RPMI7951 (cell line): ENCODE measurements around the gene ATP6V0E1. TPM values are rescaled to one million over a fixed set of nuclear protein-coding genes. Genes with fewer than 3 reads are reported as not detected.
"Not testable (repeated sequence)": the region's sequence is repeated elsewhere in the genome, so short reads cannot be mapped to it uniquely, and the experiment has no call there.

Source experiments
- DNase-seq: peaks from one replicate; pipeline ENCODE4 v3.0.0-alpha.2; 2012; ENCODE audit warnings: low read depth
- total RNA-seq: library from RNA; depleted of rRNA; stranded (reverse); fragments of >200 nt; shearing (Covaris generic); gene quantifications from 2 replicates; pipeline ENCODE4 v1.2.3, GENCODE V29; 2014

ATP6V0E1 gene
- total RNA-seq, 1 experiment from 2014 or later, result 115 TPM

GRCh38 chr5:173003360-173003759 is 19.8 kb downstream of the ATP6V0E1 start:
- DNase-seq, result no peak

DNA sequence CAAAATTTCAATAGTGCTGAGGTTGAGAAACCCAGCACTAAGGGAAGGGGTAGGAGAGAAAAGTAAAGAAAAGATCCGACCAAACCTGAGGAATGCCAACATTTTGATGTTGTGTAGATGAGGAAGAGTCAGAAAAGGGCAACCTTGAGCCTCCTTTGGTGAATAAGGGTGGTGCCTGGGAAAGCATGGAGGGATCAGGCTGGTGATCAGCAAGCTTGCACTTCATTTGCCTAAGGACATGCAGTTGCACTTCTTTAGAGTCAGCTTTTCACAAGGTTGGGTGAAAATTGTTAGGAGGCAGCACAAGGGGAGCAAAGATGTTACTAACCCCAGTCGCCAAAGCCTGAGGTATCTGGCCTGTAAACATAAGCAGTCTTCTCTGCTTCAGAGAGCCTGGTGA is 20.4 kb downstream of the ATP6V0E1 start:
- no peak for DNase-seq

GRCh38 chr5:173004447-173004846 is 20.9 kb downstream of the ATP6V0E1 start:
- no peak for DNase-seq

DNA sequence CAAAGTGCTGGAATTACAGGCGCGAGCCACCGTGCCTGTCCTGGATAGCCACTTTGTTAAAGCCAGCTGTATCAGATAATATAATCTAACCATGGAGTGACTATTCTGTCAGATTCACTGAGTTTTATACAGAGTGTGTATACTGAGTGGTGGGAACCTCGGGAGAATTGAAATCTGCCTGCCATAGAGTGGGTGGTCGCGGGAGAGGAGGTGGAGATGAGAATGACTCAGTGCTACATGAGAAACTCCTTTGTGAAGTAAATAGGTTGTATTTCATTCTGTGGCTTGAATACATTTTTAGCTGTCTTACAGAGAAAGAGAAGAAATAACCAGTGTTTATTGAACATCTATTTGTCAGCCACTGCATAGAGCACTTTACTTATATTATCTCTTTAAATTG is 26.4 kb downstream of the ATP6V0E1 start:
- peak; percentile 7 for DNase-seq

GRCh38 chr5:173010547-173011464 is 27.2 kb downstream of the ATP6V0E1 start:
- peak; percentile 16 for DNase-seq

- no peak for DNase-seq
Measured at GRCh38 chr5:173011566-173011965, 28.0 kb downstream of the ATP6V0E1 start.

DNA sequence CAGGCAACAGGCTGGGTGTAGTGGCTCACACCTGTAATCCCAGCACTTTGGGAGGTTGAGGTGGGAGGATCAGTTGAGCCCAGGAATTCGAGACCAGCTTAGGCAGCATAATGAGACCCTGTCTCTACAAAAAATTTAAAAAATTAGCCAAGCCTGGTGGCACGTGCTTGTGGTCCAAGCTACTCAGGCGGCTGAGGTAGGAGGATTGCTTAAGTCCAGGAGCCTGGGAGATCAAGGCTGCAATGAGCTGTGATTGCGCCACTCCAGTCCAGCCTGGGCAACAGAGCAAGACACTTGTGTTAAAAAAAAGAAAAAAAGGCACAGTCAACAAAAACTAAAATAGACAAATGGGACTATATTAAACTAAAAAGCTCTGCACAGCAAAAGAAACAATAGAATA is 29.3 kb downstream of the ATP6V0E1 start:
- DNase-seq, result no peak

DNA sequence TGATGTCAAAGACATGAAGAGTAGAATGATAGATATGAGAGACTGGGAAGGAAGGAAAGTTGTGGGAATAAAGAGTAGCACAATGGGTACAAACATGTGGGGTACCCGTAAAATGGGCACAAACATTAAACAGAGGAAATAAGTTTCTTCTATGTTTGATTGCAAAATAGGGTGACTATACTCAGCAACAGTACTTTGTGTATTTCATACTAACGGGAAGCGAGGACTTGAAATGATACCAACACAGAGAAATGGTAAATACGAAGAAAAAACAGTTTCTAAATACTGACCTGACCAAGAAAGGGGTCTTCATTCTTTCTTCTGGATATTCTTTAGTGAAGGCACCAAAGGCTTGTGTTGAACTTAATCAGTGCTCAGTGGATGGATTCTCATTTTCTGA is 31.1 kb downstream of the ATP6V0E1 start:
- no peak for DNase-seq

DNA sequence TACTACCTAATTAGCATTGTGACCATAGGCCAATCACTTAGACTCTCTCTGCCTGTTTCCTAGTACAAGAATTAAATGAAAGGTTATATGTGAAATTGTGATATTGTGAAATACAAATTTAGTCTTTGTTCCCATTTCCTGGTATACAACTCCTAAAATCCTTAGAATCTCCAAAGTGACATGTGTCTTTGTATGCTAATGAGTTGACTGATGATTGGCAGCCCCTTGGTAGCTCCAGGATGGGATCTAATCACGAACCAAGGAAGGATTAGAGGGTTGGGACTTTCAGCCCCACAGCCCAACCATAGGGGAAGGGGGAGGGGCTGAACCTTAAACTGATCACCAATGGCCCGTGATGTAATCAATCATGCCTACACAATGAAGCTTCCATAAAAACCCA is 31.6 kb downstream of the ATP6V0E1 start:
- DNase-seq, result no peak

- no peak for DNase-seq
Measured at GRCh38 chr5:173015598-173016455, 32.3 kb downstream of the ATP6V0E1 start.

DNA sequence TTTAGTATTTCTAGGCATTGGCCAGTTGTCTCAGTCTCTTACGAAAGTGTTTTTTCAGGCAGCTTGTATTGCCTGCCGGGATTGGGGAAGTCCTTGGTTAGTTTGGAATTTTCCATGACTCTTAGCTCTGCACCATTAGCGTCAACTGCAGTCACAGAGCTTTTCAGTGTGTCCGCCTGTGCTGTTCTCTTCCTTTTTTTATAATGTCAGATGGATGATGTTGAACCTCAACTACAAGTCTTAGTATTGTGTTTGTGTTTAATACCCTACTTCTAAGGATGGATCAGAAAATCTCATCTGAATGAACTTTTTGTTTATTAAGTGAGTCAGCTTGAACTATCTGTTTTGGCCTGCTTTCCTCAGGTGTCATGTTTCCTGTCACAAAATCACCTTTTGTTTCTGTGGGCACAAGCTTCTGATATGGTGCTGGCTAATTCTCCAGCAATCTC is 33.1 kb downstream of the ATP6V0E1 start:
- DNase-seq, result peak; percentile 61

DNA sequence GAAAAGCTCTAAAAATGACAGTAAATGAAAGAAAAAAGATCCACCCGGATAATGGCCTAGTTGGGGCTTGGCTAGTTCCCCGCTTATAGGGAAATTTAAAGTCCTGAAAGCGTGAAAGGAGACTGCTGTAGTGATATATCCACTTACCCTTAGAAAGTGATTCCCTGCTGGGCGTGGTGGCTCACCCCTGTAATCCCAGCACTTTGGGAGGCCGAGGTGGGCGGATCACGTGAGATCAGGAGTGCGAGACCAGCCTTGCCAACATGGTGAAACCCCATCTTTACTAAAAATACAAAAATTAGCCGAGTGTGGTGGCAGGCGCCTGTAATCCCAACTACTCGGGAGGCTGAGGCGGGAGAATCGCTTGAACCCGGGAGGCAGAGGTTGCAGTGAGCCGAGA is 33.5 kb downstream of the ATP6V0E1 start:
- not testable (repeated sequence) for DNase-seq

DNA sequence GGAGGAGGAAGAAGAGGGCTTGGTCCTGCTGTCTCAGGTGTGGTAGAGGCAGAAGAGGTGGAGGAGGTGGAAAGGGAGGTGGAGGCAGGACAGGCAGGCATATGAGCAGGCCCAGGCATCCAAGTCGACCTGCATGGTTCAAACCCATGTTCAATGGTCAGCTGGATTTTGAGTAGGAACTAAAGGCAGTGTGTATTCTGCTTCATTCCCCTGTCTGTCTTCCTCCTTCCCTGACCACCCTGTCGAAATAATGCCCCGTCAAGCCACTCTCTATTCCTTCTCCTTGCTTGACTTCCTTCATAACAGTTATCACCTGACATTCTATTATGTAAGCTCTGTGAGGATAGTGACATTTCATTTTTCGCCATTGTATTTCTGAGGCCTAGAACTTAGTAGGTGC is 34.8 kb downstream of the ATP6V0E1 start:
- DNase-seq, result no peak

DNA sequence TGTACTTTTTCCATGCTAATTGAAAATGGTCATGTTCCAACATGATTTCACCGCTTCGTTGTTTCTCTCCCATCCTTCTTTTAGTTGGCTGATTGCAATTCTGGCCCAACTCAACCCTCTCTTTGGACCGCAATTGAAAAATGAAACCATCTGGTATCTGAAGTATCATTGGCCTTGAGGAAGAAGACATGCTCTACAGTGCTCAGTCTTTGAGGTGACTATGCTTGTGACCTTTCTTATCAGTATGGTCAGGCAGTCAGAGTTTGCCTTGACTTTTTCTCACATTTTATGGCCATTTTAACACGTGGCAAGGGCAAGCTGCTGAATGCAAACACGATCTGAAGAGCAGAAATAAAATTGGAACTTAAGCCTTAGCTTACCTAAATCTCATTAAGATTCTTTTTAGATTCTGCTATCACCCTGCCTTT is 36.6 kb downstream of the ATP6V0E1 start:
- no peak for DNase-seq

DNA sequence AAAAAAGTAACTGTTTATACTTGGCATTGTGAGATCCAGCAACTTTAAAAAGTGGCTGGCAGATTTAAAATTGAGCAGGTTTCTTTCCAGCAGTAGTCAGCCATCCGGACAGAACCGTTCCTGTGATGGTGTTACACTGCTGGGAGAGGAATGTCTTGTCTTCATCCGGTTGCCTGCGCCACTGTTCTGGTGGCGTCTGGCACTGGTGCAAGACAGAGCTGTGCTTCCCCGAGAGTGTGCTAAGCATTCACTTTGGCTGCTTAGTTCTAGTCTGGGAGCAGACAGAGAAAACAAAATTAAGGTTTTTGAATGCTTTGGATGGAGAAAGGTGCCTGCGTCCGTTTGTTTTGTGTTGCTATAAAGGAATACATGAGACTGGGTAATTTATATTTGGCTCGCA is 37.1 kb downstream of the ATP6V0E1 start:
- no peak for DNase-seq

- no peak for DNase-seq
Measured at GRCh38 chr5:173025651-173026050, 42.1 kb downstream of the ATP6V0E1 start.

GRCh38 chr5:173027905-173028304 is 44.3 kb downstream of the ATP6V0E1 start:
- no peak for DNase-seq

- no peak for DNase-seq
Measured at GRCh38 chr5:173028811-173029327, 45.3 kb downstream of the ATP6V0E1 start.

- no peak for DNase-seq
Measured at GRCh38 chr5:173029499-173029921, 45.9 kb downstream of the ATP6V0E1 start.

DNA sequence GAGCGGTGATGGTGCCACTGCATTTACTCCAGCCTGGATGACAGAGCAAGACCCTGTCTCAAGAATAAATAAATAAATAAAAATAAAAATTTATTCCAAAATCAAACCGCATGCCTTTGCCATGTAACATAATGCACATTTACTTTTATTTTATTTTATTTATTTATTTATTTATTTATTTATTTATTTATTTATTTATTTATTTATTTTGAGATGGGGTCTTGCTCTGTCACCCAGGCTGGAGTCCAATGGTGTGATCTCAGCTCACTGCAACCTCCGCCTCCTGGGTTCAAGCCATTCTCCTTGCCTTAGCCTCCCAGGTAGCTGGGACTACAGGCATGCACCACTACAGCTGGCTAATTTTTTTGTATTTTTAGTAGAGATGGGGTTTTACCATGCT is 48.5 kb downstream of the ATP6V0E1 start:
- DNase-seq, result not testable (repeated sequence)

- DNase-seq, result no peak
Measured at GRCh38 chr5:173032730-173033129, 49.2 kb downstream of the ATP6V0E1 start.

DNA sequence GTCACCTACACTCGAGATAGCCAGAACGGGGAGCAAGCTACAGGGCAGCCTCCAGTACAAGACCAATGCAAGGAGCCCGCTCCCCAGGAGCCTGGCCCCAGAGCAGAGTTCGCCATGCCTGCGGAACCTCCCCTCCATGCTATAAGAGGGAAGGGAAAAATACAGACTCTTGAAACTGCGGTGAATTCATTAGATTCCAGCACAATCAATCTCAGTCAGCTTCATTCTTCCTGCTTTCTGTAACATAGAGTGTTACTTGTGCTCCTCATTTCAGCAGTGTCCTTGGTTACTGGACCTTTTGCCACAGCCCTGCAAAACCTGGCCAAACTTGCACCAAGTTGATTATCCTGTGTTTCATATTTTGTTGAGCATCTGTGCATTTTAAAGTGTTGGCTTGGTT is 50.4 kb downstream of the ATP6V0E1 start:
- no peak for DNase-seq
